GM12864 (cell line): ENCODE data around the gene EMC1.
A peak's percentile ranks its signal among the peaks of the same experiment; 100 is the strongest.
"Not testable (repeated sequence)": the region's sequence is repeated elsewhere in the genome, so short reads cannot be mapped to it uniquely, and the experiment has no call there.

Experiments
- DNase-seq: peaks from one replicate; pipeline ENCODE4 v3.0.0-alpha.2; 2011; ENCODE audit warnings: low read depth
- H3K4me3 ChIP-seq: 2 replicates; pipeline ENCODE4 v1.5.1; 2011; ENCODE audit warnings: mild to moderate bottlenecking, low read depth, low read length, control low read depth
- TF ChIP-seq, protein P1 (sequence below): IDR thresholded peaks from 2 replicates; pipeline ENCODE4 v1.5.1; 2011; ENCODE audit warnings: low read depth, mild to moderate bottlenecking, moderate library complexity, low read length, control low read depth, inconsistent platforms; ENCODE audit errors: missing control alignments

Gene EMC1

DNA sequence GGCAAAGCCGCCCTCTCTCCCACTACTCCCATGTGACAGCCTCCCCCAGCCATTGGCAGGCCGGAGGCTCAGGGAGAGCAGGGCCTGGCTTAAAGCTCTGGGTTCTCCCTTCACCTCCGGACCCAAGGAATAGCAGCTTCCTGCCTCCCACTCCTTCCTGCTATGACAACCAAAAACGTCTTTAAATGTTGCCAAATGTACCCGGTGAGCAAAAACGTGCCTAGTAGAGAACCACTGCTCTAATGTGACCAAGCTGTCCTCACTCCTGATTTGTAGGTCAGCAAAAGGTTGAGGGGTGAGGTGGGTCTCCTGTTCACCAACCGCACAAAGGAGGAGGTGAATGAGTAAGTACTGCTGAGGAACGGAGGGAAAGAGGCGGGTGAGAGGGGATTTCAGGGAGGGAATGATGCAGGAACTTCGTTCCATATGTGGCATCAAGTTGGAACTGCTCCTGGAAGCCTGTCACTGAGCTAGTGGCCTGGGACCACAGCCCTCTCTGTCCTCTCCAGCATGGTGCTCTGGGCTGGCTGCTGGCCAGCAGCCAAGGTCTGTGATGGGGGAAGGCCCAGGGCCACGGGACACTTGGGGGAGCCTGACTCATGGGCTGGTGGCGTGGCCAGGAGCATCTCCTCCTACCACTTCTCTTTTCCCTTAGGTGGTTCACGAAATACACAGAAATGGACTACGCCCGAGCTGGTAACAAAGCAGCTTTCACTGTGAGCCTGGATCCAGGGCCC is 6.0 kb upstream of the EMC1 start:
- no peak for DNase-seq
- no peak overlapping the region for H3K4me3 ChIP-seq
- TF ChIP-seq, protein P1, sequence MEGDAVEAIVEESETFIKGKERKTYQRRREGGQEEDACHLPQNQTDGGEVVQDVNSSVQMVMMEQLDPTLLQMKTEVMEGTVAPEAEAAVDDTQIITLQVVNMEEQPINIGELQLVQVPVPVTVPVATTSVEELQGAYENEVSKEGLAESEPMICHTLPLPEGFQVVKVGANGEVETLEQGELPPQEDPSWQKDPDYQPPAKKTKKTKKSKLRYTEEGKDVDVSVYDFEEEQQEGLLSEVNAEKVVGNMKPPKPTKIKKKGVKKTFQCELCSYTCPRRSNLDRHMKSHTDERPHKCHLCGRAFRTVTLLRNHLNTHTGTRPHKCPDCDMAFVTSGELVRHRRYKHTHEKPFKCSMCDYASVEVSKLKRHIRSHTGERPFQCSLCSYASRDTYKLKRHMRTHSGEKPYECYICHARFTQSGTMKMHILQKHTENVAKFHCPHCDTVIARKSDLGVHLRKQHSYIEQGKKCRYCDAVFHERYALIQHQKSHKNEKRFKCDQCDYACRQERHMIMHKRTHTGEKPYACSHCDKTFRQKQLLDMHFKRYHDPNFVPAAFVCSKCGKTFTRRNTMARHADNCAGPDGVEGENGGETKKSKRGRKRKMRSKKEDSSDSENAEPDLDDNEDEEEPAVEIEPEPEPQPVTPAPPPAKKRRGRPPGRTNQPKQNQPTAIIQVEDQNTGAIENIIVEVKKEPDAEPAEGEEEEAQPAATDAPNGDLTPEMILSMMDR, result no peak

DNA sequence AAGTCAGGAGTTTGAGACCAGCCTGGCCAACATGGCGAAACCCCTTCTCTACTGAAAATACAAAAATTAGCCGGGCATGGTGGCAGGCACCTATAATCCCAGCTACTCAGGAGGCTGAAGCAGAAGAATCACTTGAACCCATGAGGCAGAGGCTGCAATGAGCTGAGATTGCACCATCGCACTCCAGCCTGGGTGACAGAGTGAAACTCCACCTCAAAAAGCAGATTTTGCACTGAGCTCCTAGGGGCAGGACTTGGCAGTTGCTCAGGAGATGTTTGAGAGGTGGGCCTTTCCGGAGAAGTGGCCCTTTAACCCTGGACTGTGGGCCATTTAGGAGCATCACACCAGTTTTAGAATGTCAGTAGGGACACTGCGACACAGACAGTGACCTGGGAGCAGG is 5.0 kb upstream of the EMC1 start:
- not testable (repeated sequence) for DNase-seq

DNA sequence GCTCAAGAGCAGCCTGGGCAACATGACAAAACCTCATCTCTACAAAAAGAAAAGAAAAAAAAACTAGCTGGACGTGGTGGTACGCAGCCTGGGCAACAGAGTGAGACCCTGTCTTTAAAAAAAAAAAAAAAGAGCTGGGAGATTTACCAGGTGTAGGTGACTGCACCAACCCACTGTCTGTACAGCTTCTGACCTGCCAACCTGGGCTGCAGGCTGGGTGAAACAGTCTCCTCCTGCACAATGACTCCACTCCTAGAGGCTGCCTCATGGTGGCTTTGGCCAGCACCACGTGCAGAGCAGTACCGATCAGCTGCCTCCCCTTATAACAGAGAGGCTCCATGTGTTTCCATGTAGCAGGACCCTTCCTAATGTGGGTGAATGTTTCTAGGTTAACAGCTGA is 4.0 kb upstream of the EMC1 start:
- no peak overlapping the region for H3K4me3 ChIP-seq
- TF ChIP-seq, protein P1, result no peak
- no peak for DNase-seq

More for the DNA sequence above, 5.0 kb upstream of the EMC1 start:
- not testable (repeated sequence) for H3K4me3 ChIP-seq

DNA sequence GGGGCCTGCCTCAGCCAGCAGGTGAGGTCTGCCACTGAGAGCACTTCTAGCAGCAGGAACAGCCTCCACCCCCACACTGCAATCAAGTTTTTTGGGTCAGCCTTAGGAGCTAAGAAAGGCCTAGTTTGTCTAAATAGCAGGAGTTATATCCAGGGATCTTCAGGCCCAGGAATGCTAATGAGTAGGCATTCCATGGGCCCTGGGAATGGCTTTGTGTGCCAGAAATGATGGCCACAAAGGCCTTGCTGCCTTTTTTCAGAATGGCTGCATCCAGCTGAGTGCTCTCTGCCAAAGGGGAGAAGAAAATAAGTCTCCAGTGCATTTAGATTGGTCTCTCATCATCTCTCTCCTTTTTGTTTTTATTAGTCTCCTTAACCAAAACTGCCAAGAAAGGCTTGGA is 3.1 kb upstream of the EMC1 start:
- DNase-seq, result no peak
- TF ChIP-seq, protein P1, result no peak
- H3K4me3 ChIP-seq, result no peak overlapping the region

DNA sequence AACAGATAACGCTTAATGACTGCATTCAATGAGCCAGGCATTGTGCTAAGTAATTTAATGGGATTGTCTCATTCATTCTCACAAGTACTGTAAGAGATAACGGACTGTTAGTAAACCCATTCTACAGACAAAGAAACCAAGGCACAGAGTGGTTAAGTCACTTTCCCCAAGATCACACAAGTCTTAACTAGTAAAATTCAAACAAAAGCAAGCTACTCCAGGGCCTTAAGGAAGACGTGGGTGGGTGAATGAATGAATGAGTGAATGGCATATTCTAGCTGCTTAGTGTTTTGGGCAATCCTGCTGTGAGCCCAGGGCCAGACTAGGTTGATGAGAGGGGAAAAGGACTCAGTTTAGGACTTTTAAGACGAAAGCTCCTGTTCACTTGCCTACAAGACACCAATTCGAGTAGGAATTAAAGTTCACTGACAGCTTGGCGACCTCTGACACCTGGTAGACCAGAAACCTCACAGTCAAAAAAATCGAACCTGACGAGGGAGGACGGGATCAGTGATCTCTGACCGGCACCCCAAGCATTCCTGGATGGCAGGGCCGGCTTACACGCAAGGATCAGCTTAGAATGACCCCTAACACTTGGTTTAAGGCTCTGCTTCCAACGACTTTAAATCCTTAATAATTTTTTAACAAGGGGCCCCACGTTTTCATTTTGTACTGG is 557 bp downstream of the EMC1 start:
- no peak for DNase-seq
- TF ChIP-seq, protein P1, result no peak
- peak overlapping the region; percentile 87 for H3K4me3 ChIP-seq

DNA sequence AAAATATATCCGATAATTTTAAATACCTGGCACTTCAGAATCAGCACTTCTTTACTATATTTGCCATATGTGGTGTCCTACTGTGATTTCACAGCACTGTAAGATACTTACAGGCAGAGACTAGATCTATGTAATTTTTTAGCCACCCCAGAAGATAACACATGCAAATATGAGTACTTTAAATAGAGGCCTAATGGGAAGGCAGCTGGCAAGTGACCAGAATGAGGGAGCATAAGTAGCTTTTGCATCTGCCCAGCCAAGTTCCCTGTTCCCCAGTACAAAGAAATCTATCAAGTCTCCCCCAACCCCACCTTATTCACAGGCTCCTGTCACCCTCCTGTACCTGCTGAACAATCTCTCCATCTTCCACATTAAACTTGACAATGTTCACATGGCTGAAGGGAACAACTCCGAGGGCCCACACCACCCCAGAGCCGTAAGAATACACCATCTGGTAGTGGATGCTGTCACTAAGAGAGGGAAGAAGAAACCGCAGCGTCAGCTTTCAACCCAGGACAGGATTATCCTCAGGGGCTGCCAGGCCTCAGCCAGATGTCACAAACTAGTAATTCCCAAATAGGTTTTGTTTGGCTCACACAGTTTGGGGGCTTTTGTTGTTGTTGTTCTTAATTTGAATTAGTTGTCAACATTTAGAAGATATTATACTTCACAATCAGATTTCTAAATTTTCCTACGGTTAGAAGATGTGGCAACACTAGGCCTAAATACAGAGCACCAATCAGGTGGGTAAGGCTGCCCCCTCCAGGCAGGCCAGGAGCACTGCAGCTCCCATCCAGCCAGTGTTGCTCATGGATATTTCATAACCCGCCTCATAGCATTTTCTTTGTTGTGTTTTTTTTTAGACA is 10.4 kb downstream of the EMC1 start:
- no peak overlapping the region for H3K4me3 ChIP-seq
- DNase-seq, result no peak
- TF ChIP-seq, protein P1, result peak; percentile 98

DNA sequence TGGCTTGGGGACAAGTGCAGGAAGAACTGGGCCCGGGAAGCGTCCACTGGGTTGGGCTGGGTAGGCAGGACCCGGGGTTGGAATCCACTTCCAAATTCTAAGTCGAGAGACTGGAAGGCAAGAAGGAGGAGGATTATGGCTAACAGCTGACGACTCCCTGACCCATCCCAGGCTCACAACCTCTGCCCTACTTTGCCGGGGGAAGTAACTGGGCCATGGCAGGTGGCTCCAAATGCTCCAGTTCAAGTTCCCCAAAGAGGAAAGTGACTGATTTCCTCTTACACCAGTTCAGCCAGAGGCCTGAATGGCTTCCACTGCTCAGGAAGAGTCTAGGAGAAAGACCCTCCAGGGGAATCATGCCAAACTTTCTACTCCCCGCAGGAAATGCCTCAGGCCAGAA is 11.4 kb downstream of the EMC1 start:
- DNase-seq, result no peak
- TF ChIP-seq, protein P1, result no peak

More for the DNA sequence above, 11.4 kb downstream of the EMC1 start:
- no peak overlapping the region for H3K4me3 ChIP-seq
